Cortex of kidney (tissue), 1 donor: ENCODE measurements around the gene OR6P1.

ENCODE experiments used
- DNase-seq: peaks from one replicate; lab custom pipeline; 2025; lab: John Stamatoyannopoulos, UW

The OR6P1 gene

GRCh38 chr1:158570480-158570879, at the start of gene OR6P1:
TSS of gene OR6P1 (minus strand) at chr1:158570580. CDS start at chr1:158563604, 6,976 bp downstream.
- no peak for DNase-seq

- DNase-seq: no peak
Observed at GRCh38 chr1:158613764-158614163, 43.4 kb upstream of the OR6P1 start.

GRCh38 chr1:158611916-158612315, 41.5 kb upstream of the OR6P1 start:
- no peak for DNase-seq

GRCh38 chr1:158607296-158607695, 36.9 kb upstream of the OR6P1 start:
- no peak for DNase-seq

- DNase-seq: no peak
Observed at GRCh38 chr1:158604968-158605367, 34.6 kb upstream of the OR6P1 start, which contains the start of gene OR10Z1. TSS of gene OR10Z1 (plus strand) at chr1:158605268. CDS start at chr1:158606439, 1,171 bp downstream.

GRCh38 chr1:158600735-158601134, 30.4 kb upstream of the OR6P1 start:
- no peak for DNase-seq

- no peak for DNase-seq
Observed at GRCh38 chr1:158586942-158587341, 16.6 kb upstream of the OR6P1 start.

- DNase-seq: no peak
Observed at GRCh38 chr1:158583962-158584361, 13.6 kb upstream of the OR6P1 start.

- DNase-seq: no peak
Observed at GRCh38 chr1:158579733-158580132, 9.4 kb upstream of the OR6P1 start, which contains the start of gene OR10X1. TSS of gene OR10X1 (minus strand) at chr1:158579899. CDS start at chr1:158579899, 0 bp downstream.

- no peak for DNase-seq
Observed at GRCh38 chr1:158577561-158577960, 7.2 kb upstream of the OR6P1 start.

GRCh38 chr1:158572226-158572625, 1.8 kb upstream of the OR6P1 start:
- no peak for DNase-seq

- no peak for DNase-seq
Observed at GRCh38 chr1:158564608-158565007, 5.8 kb downstream of the OR6P1 start.

GRCh38 chr1:158563853-158564252, 6.5 kb downstream of the OR6P1 start:
- DNase-seq: no peak

GRCh38 chr1:158559696-158560095, 10.7 kb downstream of the OR6P1 start:
- DNase-seq: no peak

GRCh38 chr1:158554352-158554751, 16.0 kb downstream of the OR6P1 start, which contains the start of gene OR6Y1:
TSS of gene OR6Y1 (minus strand) at chr1:158554405. CDS start at chr1:158548105, 6,300 bp downstream.
- no peak for DNase-seq

- no peak for DNase-seq
Observed at GRCh38 chr1:158552296-158552695, 18.1 kb downstream of the OR6P1 start.

- DNase-seq: no peak
Observed at GRCh38 chr1:158547533-158547932, 22.8 kb downstream of the OR6P1 start.

GRCh38 chr1:158537609-158538008, 32.8 kb downstream of the OR6P1 start:
- no peak for DNase-seq

- no peak for DNase-seq
Observed at GRCh38 chr1:158534496-158534895, 35.9 kb downstream of the OR6P1 start.

- DNase-seq: no peak
Observed at GRCh38 chr1:158527190-158527815, 43.1 kb downstream of the OR6P1 start.

GRCh38 chr1:158521666-158522058, 48.7 kb downstream of the OR6P1 start:
- DNase-seq: no peak

GRCh38 chr1:158520955-158521665, 49.3 kb downstream of the OR6P1 start:
- DNase-seq: no peak

- DNase-seq: no peak
Observed at GRCh38 chr1:158520021-158520420, 50.4 kb downstream of the OR6P1 start.
